ENCODE results near the gene MROH8.
A peak's percentile ranks its signal among the peaks of the same experiment; 100 is the strongest.

Gene MROH8

GRCh38 chr20:37198932-37199660 is 19.7 kb upstream of the MROH8 start:
- no peak for DNase-seq (ENCODE audit: low read depth in 2 of 2)

- no peak for DNase-seq (ENCODE audit: low read depth in 2 of 2)
Measured at GRCh38 chr20:37194621-37195417, 15.5 kb upstream of the MROH8 start.

- DNase-seq (ENCODE audit: low read depth in 2 of 2) = no peak
Measured at GRCh38 chr20:37193821-37194220, 14.5 kb upstream of the MROH8 start.

- DNase-seq (ENCODE audit: low read depth in 2 of 2) = no peak
Measured at GRCh38 chr20:37193226-37193625, 13.9 kb upstream of the MROH8 start.

GRCh38 chr20:37192137-37192854 is 12.9 kb upstream of the MROH8 start:
- peak; percentile 32 to 52 for DNase-seq (ENCODE audit: low read depth in 2 of 2)

GRCh38 chr20:37190354-37191112 is 11.2 kb upstream of the MROH8 start:
- no peak for DNase-seq (ENCODE audit: low read depth in 2 of 2)

GRCh38 chr20:37189416-37190016 is 10.2 kb upstream of the MROH8 start:
- no peak for DNase-seq (ENCODE audit: low read depth in 2 of 2)

GRCh38 chr20:37188787-37189186 is 9.4 kb upstream of the MROH8 start:
- DNase-seq (ENCODE audit: low read depth in 2 of 2) = no peak

GRCh38 chr20:37185686-37186085 is 6.3 kb upstream of the MROH8 start:
- no peak for DNase-seq (ENCODE audit: low read depth in 2 of 2)

- no peak for DNase-seq (ENCODE audit: low read depth in 2 of 2)
Measured at GRCh38 chr20:37179683-37180524, 556 bp upstream of the MROH8 start.

- DNase-seq (ENCODE audit: low read depth in 2 of 2) = no peak
Measured at GRCh38 chr20:37172836-37173235, 6.5 kb downstream of the MROH8 start.

GRCh38 chr20:37166867-37167266 is 12.5 kb downstream of the MROH8 start:
- no peak for DNase-seq (ENCODE audit: low read depth in 2 of 2)

- DNase-seq (ENCODE audit: low read depth in 2 of 2) = no peak
Measured at GRCh38 chr20:37165031-37165430, 14.3 kb downstream of the MROH8 start.

GRCh38 chr20:37163832-37164554 is 15.4 kb downstream of the MROH8 start:
- no peak for DNase-seq (ENCODE audit: low read depth in 2 of 2)

GRCh38 chr20:37162646-37163045 is 16.7 kb downstream of the MROH8 start:
- DNase-seq (ENCODE audit: low read depth in 2 of 2) = no peak

- DNase-seq (ENCODE audit: low read depth in 2 of 2) = no peak
Measured at GRCh38 chr20:37161830-37162549, 17.4 kb downstream of the MROH8 start.

GRCh38 chr20:37160683-37161082 is 18.7 kb downstream of the MROH8 start:
- no peak for DNase-seq (ENCODE audit: low read depth in 2 of 2)

GRCh38 chr20:37158248-37158647 is 21.1 kb downstream of the MROH8 start:
- no peak for DNase-seq (ENCODE audit: low read depth in 2 of 2)

- no peak for DNase-seq (ENCODE audit: low read depth in 2 of 2)
Measured at GRCh38 chr20:37155987-37156386, 23.4 kb downstream of the MROH8 start.

Measured in stimulated activated CD4-positive, alpha-beta T cell treated with anti-CD3 and anti-CD28 coated beads, Interleukin-1b, Interleukin-23, amount 100 ng/mL, for 1 hour (primary cell).